ENCODE data around the gene HINFP.

DNA sequence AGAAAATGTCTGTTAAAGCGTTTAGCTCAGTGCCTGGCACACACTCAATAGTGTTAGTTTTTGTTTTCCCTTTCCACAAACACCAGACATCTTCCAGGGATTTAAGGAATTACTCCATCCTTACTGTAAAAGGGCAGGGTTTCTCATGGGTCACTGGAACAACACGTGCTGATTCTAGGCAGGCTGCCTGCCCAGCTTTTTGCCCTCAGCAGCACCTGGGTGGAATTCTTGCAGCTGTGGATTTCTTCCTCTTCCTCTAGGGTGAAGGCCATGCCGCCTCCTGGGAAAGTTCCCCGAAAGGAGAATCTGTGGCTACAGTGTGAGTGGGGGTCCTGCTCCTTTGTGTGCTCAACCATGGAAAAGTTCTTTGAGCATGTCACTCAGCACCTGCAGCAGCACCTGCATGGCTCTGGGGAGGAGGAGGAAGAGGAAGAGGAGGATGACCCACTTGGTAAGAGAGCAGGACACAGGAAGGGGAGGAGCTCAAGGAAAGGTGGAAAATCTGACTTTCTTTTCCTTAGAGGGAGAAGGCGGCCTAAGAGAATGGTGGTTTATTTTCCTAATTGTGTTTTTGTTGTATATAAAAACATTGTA lies 5.4 kb downstream of the HINFP start:
- TF ChIP-seq CTCF (IDR thresholded peaks at IDR 0.05) (no peak), POLR2A (IDR thresholded peaks at IDR 0.05) (no peak)

Measured in Peyer's patch (tissue), 4 donors.